Fibroblast of skin of right biceps (primary cell): ENCODE measurements around the gene OR10AD1.
A peak's percentile ranks its signal among the peaks of the same experiment; 100 is the strongest.

Experiments
- DNase-seq: peaks from one replicate; pipeline ENCODE4 v3.0.0-alpha.2; 2013

Gene OR10AD1

GRCh38 chr12:48189331-48190125 lies 13.6 kb downstream of the OR10AD1 start:
- DNase-seq = peak; percentile 60

GRCh38 chr12:48187916-48188695 lies 15.0 kb downstream of the OR10AD1 start:
- no peak for DNase-seq

- DNase-seq = peak; percentile 17
Observed at GRCh38 chr12:48185181-48185919, 17.7 kb downstream of the OR10AD1 start.

GRCh38 chr12:48184549-48184922 lies 18.6 kb downstream of the OR10AD1 start:
- DNase-seq = no peak

GRCh38 chr12:48183876-48184548 lies 19.1 kb downstream of the OR10AD1 start:
- no peak for DNase-seq

GRCh38 chr12:48183091-48183875 lies 19.8 kb downstream of the OR10AD1 start, which contains the start of gene CCDC184:
Gene CCDC184, plus strand, starts transcription at chr12:48183644. Its CDS starts 479 bp downstream, at chr12:48184123.
- DNase-seq = peak; percentile 88

- DNase-seq = no peak
Observed at GRCh38 chr12:48182631-48183030, 20.5 kb downstream of the OR10AD1 start.

GRCh38 chr12:48180857-48181495 lies 22.1 kb downstream of the OR10AD1 start:
- DNase-seq = no peak

GRCh38 chr12:48180424-48180823 lies 22.7 kb downstream of the OR10AD1 start:
- no peak for DNase-seq

GRCh38 chr12:48179466-48179865 lies 23.6 kb downstream of the OR10AD1 start:
- DNase-seq = no peak

- DNase-seq = no peak
Observed at GRCh38 chr12:48177982-48178381, 25.1 kb downstream of the OR10AD1 start.

- no peak for DNase-seq
Observed at GRCh38 chr12:48176417-48176751, 26.7 kb downstream of the OR10AD1 start.

- DNase-seq = peak; percentile 26
Observed at GRCh38 chr12:48175613-48176416, 27.3 kb downstream of the OR10AD1 start.

- no peak for DNase-seq
Observed at GRCh38 chr12:48169011-48169410, 34.1 kb downstream of the OR10AD1 start.

- peak; percentile 56 for DNase-seq
Observed at GRCh38 chr12:48165089-48165981, 37.8 kb downstream of the OR10AD1 start.

GRCh38 chr12:48164451-48164850 lies 38.6 kb downstream of the OR10AD1 start:
- no peak for DNase-seq

- no peak for DNase-seq
Observed at GRCh38 chr12:48163150-48163747, 39.8 kb downstream of the OR10AD1 start.

- DNase-seq = no peak
Observed at GRCh38 chr12:48160807-48161206, 42.3 kb downstream of the OR10AD1 start.

- no peak for DNase-seq
Observed at GRCh38 chr12:48160046-48160445, 43.0 kb downstream of the OR10AD1 start.
